LNCAP (cell line): ENCODE measurements around the gene DTD1.

Experiments used
- TF ChIP-seq, protein P1 (sequence below): fragments of 450-650 bp; IDR thresholded peaks from 2 replicates; pipeline ENCODE4 v1.5.1; 2017; ENCODE audit warnings: mild to moderate bottlenecking

DTD1 gene

GRCh38 chr20:18566892-18567738, 20.7 kb upstream of the DTD1 start, which contains the start of gene SMIM26:
Gene SMIM26, plus strand, starts transcription at chr20:18567432. Its CDS starts 47 bp downstream, at chr20:18567479.
- TF ChIP-seq, protein P1, sequence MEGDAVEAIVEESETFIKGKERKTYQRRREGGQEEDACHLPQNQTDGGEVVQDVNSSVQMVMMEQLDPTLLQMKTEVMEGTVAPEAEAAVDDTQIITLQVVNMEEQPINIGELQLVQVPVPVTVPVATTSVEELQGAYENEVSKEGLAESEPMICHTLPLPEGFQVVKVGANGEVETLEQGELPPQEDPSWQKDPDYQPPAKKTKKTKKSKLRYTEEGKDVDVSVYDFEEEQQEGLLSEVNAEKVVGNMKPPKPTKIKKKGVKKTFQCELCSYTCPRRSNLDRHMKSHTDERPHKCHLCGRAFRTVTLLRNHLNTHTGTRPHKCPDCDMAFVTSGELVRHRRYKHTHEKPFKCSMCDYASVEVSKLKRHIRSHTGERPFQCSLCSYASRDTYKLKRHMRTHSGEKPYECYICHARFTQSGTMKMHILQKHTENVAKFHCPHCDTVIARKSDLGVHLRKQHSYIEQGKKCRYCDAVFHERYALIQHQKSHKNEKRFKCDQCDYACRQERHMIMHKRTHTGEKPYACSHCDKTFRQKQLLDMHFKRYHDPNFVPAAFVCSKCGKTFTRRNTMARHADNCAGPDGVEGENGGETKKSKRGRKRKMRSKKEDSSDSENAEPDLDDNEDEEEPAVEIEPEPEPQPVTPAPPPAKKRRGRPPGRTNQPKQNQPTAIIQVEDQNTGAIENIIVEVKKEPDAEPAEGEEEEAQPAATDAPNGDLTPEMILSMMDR = no peak

GRCh38 chr20:18567739-18568091, 20.1 kb upstream of the DTD1 start:
- TF ChIP-seq, protein P1 = no peak

GRCh38 chr20:18571009-18571408, 16.8 kb upstream of the DTD1 start:
- TF ChIP-seq, protein P1 = no peak

DNA sequence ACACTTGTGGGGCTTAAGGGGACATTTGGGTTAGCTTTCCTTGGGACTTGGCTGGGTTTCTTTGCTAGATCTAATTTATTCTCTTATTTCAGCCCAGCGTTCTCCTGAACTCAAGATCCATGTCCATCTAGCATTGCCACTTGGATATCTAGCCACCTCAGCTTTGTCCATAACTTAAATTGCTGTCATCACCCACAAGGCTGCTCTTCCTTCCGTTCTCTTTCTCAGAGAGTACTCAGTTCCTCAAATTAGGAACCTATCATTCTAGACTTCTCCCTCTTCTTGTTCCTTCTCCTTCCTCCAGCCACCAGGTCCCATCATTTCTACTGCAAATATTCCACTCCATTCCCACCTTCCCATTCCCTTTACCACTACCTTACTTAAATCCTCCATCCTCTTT, 16.3 kb upstream of the DTD1 start:
- TF ChIP-seq, protein P1 = no peak

DNA sequence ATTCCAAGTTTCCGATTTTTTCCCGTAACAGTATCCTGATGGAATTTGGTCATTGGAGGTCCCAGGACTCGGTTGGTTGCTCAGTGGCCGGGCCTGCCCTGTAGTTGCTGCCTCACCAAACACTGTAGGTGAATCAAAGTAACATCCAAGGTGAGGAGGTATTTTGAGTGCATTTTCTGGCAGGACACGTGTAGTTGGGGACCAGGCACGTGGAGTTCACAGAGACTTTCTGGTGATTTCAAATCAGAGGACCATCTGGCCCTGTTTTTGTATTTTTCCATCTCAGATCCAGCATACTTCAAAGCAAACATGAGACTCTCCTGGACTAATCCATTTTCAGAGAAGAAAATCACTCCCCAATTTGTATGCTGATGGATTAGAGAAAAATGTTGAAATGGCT, 9.9 kb upstream of the DTD1 start:
- TF ChIP-seq, protein P1 = no peak

DNA sequence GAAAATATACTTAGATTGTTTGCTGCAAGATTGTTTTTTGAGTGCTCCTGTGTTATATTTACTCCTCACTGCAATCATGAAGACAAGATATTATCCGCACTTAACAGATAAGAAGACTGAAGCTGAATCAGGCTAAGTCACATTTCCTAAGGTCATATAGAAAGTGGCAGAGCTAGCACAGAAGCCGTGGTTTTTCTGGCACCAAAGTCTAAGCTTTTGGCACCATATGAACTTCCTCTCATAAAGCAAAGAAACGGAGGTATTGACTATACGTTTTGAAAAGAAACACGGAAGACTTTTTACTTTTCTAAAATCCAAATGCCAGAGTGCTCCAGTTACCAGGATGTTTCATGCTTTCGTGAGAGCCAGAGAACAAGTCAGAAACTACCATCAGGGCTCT, 9.3 kb upstream of the DTD1 start:
- TF ChIP-seq, protein P1 = no peak

DNA sequence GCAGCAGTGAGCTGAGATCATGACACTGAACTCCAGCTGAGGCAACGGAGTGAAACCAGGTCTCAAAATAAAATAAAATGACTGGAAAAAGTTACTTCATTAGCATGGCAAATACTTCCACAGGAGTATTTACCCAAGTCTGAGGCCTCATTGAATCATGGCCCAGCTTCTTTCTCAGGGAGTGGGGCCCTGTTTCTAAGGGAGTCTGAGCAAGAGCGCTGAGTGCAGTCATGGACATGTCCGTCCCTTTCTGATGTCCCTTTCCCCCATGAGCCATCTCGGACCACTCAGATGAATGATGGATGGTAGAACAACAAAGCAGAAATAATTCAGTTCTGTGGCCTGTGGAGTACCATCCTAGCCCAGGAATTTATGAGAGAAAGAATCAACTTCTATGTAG, 7.8 kb upstream of the DTD1 start:
- TF ChIP-seq, protein P1 = no peak
